ENCODE data around the gene CREB3L1. TPM values are rescaled to one million over a fixed set of nuclear protein-coding genes. Genes with fewer than 3 reads are reported as not detected.
A peak's percentile ranks its signal among the peaks of the same experiment; 100 is the strongest.

Gene CREB3L1
- total RNA-seq, 4 donors from 2014 or later = 1.3 to 8.7 (median 3.7) TPM

- H3K4me3 ChIP-seq = no peak overlapping the region
- TF ChIP-seq POLR2A (IDR thresholded peaks at IDR 0.05; ENCODE audit: low read depth) (no peak), POLR2AphosphoS5 (IDR thresholded peaks at IDR 0.05) (no peak), EP300 (IDR thresholded peaks at IDR 0.05) (no peak), CTCF (IDR thresholded peaks at IDR 0.05) (no peak)
- H3K9me3 ChIP-seq = no peaks in the 10 kb centered on the region
- peaks cover 4 to 10% (median 8%) of the 10 kb centered on the region in 4 donors for H3K4me1 ChIP-seq
- H3K27me3 ChIP-seq = no peaks in the 10 kb centered on the region
- no peak overlapping the region for H3K27ac ChIP-seq (replicated peaks in 1 of 4)
- intact Hi-C loops (cut with DNase I) = loop anchor here (10.0 kb wide), 1 partner anchor 183 kb away; the partner anchor contains the start of gene PHF21A
- 93% methylated on average over 3 of the region's 3 CpGs for WGBS
- peaks cover 0 to 36% (median 0%) of the 10 kb centered on the region in 4 donors for H3K36me3 ChIP-seq
- no peak for DNase-seq (ENCODE audit: extremely low spot score)
These were observed 29.9 kb downstream of the CREB3L1 start for GRCh38 chr11:46307369-46307768.

- H3K4me1 ChIP-seq = peaks cover 4 to 10% (median 8%) of the 10 kb centered on the region in 4 donors
- no peaks in the 10 kb centered on the region for H3K27me3 ChIP-seq
- intact Hi-C loops (cut with DNase I) = loop anchor here (2.0 to 10.0 kb wide), 2 partner anchors 69 to 183 kb away; partner anchors contain the start of gene PHF21A
- H3K9me3 ChIP-seq = no peaks in the 10 kb centered on the region
- no peak for DNase-seq (ENCODE audit: extremely low spot score)
- no peak overlapping the region for H3K27ac ChIP-seq (replicated peaks in 1 of 4)
- WGBS = 78% methylated on average over 10 of the region's 14 CpGs
- no peak for TF ChIP-seq POLR2A (IDR thresholded peaks at IDR 0.05; ENCODE audit: low read depth)
- no peak for TF ChIP-seq CTCF (IDR thresholded peaks at IDR 0.05)
- TF ChIP-seq POLR2AphosphoS5 (IDR thresholded peaks at IDR 0.05) = no peak
- TF ChIP-seq EP300 (IDR thresholded peaks at IDR 0.05) = no peak
- peaks cover 0 to 35% (median 0%) of the 10 kb centered on the region in 4 donors for H3K36me3 ChIP-seq
- H3K4me3 ChIP-seq = no peak overlapping the region
These were observed 30.4 kb downstream of the CREB3L1 start for GRCh38 chr11:46307785-46308341.

GRCh38 chr11:46308631-46309419 lies 31.4 kb downstream of the CREB3L1 start:
- no peak overlapping the region for H3K27ac ChIP-seq (replicated peaks in 1 of 4)
- peak; percentile 95 for DNase-seq (ENCODE audit: extremely low spot score)
- WGBS = 30% methylated on average over 11 of the region's 12 CpGs
- peaks cover 0 to 41% (median 0%) of the 10 kb centered on the region in 4 donors for H3K36me3 ChIP-seq
- H3K9me3 ChIP-seq = no peaks in the 10 kb centered on the region
- TF ChIP-seq EP300 (IDR thresholded peaks at IDR 0.05) (no peak), POLR2AphosphoS5 (IDR thresholded peaks at IDR 0.05) (peak in 1 of 2 donors; percentile 57), CTCF (IDR thresholded peaks at IDR 0.05) (peak; percentile 86 to 89 (median 87)), POLR2A (IDR thresholded peaks at IDR 0.05; ENCODE audit: low read depth) (no peak)
- intact Hi-C loops (cut with DNase I) = loop anchor here (2.0 to 10.0 kb wide), 2 partner anchors 70 to 184 kb away; partner anchors contain the start of gene PHF21A
- peaks cover 4 to 10% (median 8%) of the 10 kb centered on the region in 4 donors for H3K4me1 ChIP-seq
- H3K4me3 ChIP-seq = peak overlapping the region in 1 of 4 donors; percentile 22
- H3K27me3 ChIP-seq = no peaks in the 10 kb centered on the region

- Histone ChIP-seq H3K4me1 (peaks cover 4 to 12% (median 8%) of the 10 kb centered on the region in 4 donors), H3K9me3 (no peaks in the 10 kb centered on the region), H3K4me3 (no peak overlapping the region), H3K27ac (replicated peaks in 1 of 4) (no peak overlapping the region), H3K27me3 (no peaks in the 10 kb centered on the region), H3K36me3 (peaks cover 0 to 41% (median 0%) of the 10 kb centered on the region in 4 donors)
- no peak for DNase-seq (ENCODE audit: extremely low spot score)
- no peak for TF ChIP-seq POLR2A (IDR thresholded peaks at IDR 0.05; ENCODE audit: low read depth)
- TF ChIP-seq POLR2AphosphoS5 (IDR thresholded peaks at IDR 0.05) = no peak
- no peak for TF ChIP-seq EP300 (IDR thresholded peaks at IDR 0.05)
- TF ChIP-seq CTCF (IDR thresholded peaks at IDR 0.05) = no peak
- intact Hi-C loops (cut with DNase I) = loop anchor here (2.0 to 10.0 kb wide), 2 partner anchors 71 to 185 kb away; partner anchors contain the start of gene PHF21A
- WGBS = 65% methylated on average over 4 of the region's 4 CpGs
These were observed 32.4 kb downstream of the CREB3L1 start for GRCh38 chr11:46309814-46310259.

Measured in esophagus muscularis mucosa (tissue), 4 donors.